K562 (cell line): ENCODE data around the gene CT45A7. TPM values are rescaled to one million over a fixed set of nuclear protein-coding genes. Genes with fewer than 3 reads are reported as not detected.
"Not testable (repeated sequence)": the region's sequence is repeated elsewhere in the genome, so short reads cannot be mapped to it uniquely, and the experiment has no call there.

Experiments used
- ATAC-seq: fragments of 200-7000 bp; cut with Tn5 transposase; 3 replicates; pipeline ENCODE4 v1.9.1; 2020; ENCODE audit warnings: moderate library complexity
- BruUV-seq: library from RNA; stranded (reverse); fragments of 400-500 nt; replicated peaks from 2 replicates; lab custom pipeline; 2021; lab: Mats Ljungman, UMichigan
- CTCF ChIA-PET: fragments of 300-600 bp; formaldehyde crosslinking; extraction: SDS; loops from one replicate; lab custom pipeline; 2021; ENCODE audit warnings: low intra/inter-chr PET ratio; lab: Yijun Ruan, JAX
- POLR2A ChIA-PET: fragments of 300-600, 350-650 bp; sonication (Branson Sonifier 250); formaldehyde crosslinking; extraction: SDS; loops from one replicate; lab custom pipeline; 2021; ENCODE audit warnings: antibody characterized with exemption, inconsistent platforms; lab: Yijun Ruan, JAX
- DNase-seq, 4 experiments: peaks; one replicate each; pipeline versions ENCODE4 v3.0.0 to v3.0.0-alpha.2; 2011 to 2018; ENCODE audit warnings: low spot score in 3 of 4, mixed read lengths in 3 of 4; ENCODE audit errors: extremely low read depth in 1 of 4
- FAIRE-seq: peaks from 2 replicates; lab custom pipeline; 2011; peaks lifted over from hg19 to GRCh38; lab: Jason Lieb, UNC
- H2AFZ ChIP-seq: 2 replicates; pipeline ENCODE4 v1.6.0; 2011; ENCODE audit warnings: low read depth, low read length, control low read depth, inconsistent platforms
- H3K27ac ChIP-seq: fragments of 200-600 bp; 3 replicates; pipeline ENCODE4 v1.8.0; 2011; ENCODE audit warnings: low read depth, mild to moderate bottlenecking, control low read depth, inconsistent platforms, low read length, moderate library complexity, mixed read lengths; ENCODE audit errors: extremely low read depth
- H3K27me3 ChIP-seq, 2 experiments: fragments of 300-600 bp in 1 of 2; 2 replicates in 1 of 2; 3 replicates in 1 of 2; pipeline versions ENCODE4 v1.6.0 to v1.8.0; 2011; ENCODE audit warnings: inconsistent platforms in 2 of 2, low read length in 2 of 2, mild to moderate bottlenecking in 1 of 2, mixed read lengths in 1 of 2, moderate library complexity in 1 of 2; ENCODE audit not compliant: control insufficient read depth in 2 of 2, insufficient read depth in 2 of 2
- H3K36me3 ChIP-seq: fragments of 300-600 bp; 3 replicates; pipeline ENCODE4 v1.8.0; 2011; ENCODE audit warnings: mild to moderate bottlenecking, low read length, inconsistent platforms; ENCODE audit not compliant: control insufficient read depth, insufficient read depth
- H3K4me1 ChIP-seq, 2 experiments: fragments of 200-600 bp in 1 of 2; replicated peaks in 1 of 2; 2 replicates in 1 of 2; 3 replicates in 1 of 2; pipeline versions ENCODE4 v1.5.1 to v1.8.0; 2011; ENCODE audit warnings: inconsistent platforms in 2 of 2, low read length in 2 of 2, mild to moderate bottlenecking in 1 of 2, mixed read lengths in 1 of 2, moderate library complexity in 1 of 2; ENCODE audit not compliant: control insufficient read depth in 2 of 2, insufficient read depth in 2 of 2
- H3K4me2 ChIP-seq: 2 replicates; pipeline ENCODE4 v1.6.1; 2011; ENCODE audit warnings: low read length, control low read depth, inconsistent platforms, mixed read lengths; ENCODE audit not compliant: insufficient read depth
- H3K4me3 ChIP-seq: fragments of 200-600 bp; sonication (generic), shearing (Covaris generic); 2 replicates; pipeline ENCODE4 v1.5.1; 2016; ENCODE audit warnings: control low read depth, inconsistent platforms
- H3K79me2 ChIP-seq: fragments of 200-600 bp; 3 replicates; pipeline ENCODE4 v1.8.0; 2011; ENCODE audit warnings: low read length, inconsistent platforms; ENCODE audit not compliant: control insufficient read depth, insufficient read depth
- H3K9ac ChIP-seq, 2 experiments: 2 replicates each; pipeline versions ENCODE4 v1.6.0 to v1.6.1; 2011; ENCODE audit warnings: low read depth in 2 of 2, low read length in 2 of 2, control low read depth in 1 of 2, inconsistent platforms in 1 of 2, mild to moderate bottlenecking in 1 of 2, mixed read lengths in 1 of 2; ENCODE audit not compliant: insufficient read depth in 1 of 2
- H3K9me1 ChIP-seq: one replicate; pipeline ENCODE4 v1.6.0; 2011; ENCODE audit warnings: inconsistent platforms, mild to moderate bottlenecking, low read length, moderate library complexity; ENCODE audit not compliant: control insufficient read depth, insufficient read depth
- H3K9me3 ChIP-seq: replicated peaks from 2 replicates; pipeline ENCODE4 v1.5.1; 2011; ENCODE audit warnings: low read depth, low read length, inconsistent platforms; ENCODE audit not compliant: control insufficient read depth, insufficient read depth
- H4K20me1 ChIP-seq: replicated peaks from 2 replicates; pipeline ENCODE4 v1.6.1; 2011; ENCODE audit warnings: low read length, inconsistent platforms, mixed read lengths; ENCODE audit not compliant: control insufficient read depth, insufficient read depth
- WGBS: fragments of 100-300 bp; shearing (Covaris generic); methylation state at CpG from one replicate; pipeline ENCODE4 v1.1.6; 2016; ENCODE audit warnings: low coverage, mixed read lengths; ENCODE audit not compliant: insufficient coverage; ENCODE audit errors: missing lambda C conversion rate; 5-methylcytosine and 5-hydroxymethylcytosine counted together
- in situ Hi-C: fragments of 300-500 bp; cut with MboI; formaldehyde crosslinking; loops from 4 replicates; pipeline ENCODE4 v1.15.0; 2018; ENCODE audit warnings: inconsistent platforms, mixed read lengths
- intact Hi-C: fragments of 100-400 bp; cut with micrococcal nuclease; formaldehyde crosslinking; loops from 2 replicates; pipeline ENCODE4 v1.14.2; 2022
- polyA plus RNA-seq, 8 experiments: library from polyadenylated mRNA; depleted of rRNA in 4 of 8; stranded (reverse) in 5 of 8; unstranded in 3 of 8; fragments of >200 nt; fragmentation: Nextera tagmentation in 2 of 8; fragmentation: Illumina TruSeq in 1 of 8; extraction: Ambion mirVana in 2 of 8; extraction: Trizol in 1 of 8; gene quantifications; 2 replicates each; pipeline versions ENCODE4 v1.2.1 to v1.2.3, GENCODE V29; 2011 to 2014; ENCODE audit warnings: inconsistent platforms in 1 of 8, missing spikeins in 1 of 8
- total RNA-seq, 7 experiments: library from RNA; depleted of rRNA in 6 of 7; stranded (reverse); fragments of >200 nt in 6 of 7; fragmentation: Illumina TruSeq in 2 of 7; extraction: Trizol in 2 of 7; gene quantifications; 2 replicates each; pipeline versions ENCODE4 v1.2.1 to v1.2.3, GENCODE V29; 2011 to 2021; ENCODE audit warnings: low replicate concordance in 1 of 7

CT45A7 gene
- total and polyA plus RNA-seq, 9 of the 15 experiments (the other 6 are each of a cell fraction or from before 2014, with no cell fraction given): 0.44 TPM; not detected in 8

GRCh38 chrX:135854438-135854837 is 17.4 kb upstream of the CT45A7 start, which contains the start of gene CT45A8:
TSS of gene CT45A8 (minus strand) at chrX:135854538. CDS start at chrX:135850783, 3,755 bp downstream.
- H3K79me2 ChIP-seq, H3K27me3 ChIP-seq, FAIRE-seq, BruUV-seq, in situ Hi-C loops, H4K20me1 ChIP-seq, H3K36me3 ChIP-seq, H3K4me1 ChIP-seq, H3K27ac ChIP-seq, CTCF ChIA-PET, ATAC-seq, H2AFZ ChIP-seq, H3K4me3 ChIP-seq, H3K9me3 ChIP-seq, intact Hi-C loops, H3K9ac ChIP-seq, H3K4me2 ChIP-seq, POLR2A ChIA-PET, DNase-seq, H3K9me1 ChIP-seq: not testable (repeated sequence)
- no CpG with 5 or more reads among the region's 17 CpGs for WGBS

- H4K20me1 ChIP-seq, H3K9me3 ChIP-seq, H3K27me3 ChIP-seq, H3K9me1 ChIP-seq, H3K4me2 ChIP-seq, H2AFZ ChIP-seq, DNase-seq, ATAC-seq, FAIRE-seq, in situ Hi-C loops, H3K4me3 ChIP-seq, H3K9ac ChIP-seq, intact Hi-C loops, CTCF ChIA-PET, H3K27ac ChIP-seq, POLR2A ChIA-PET, H3K79me2 ChIP-seq, H3K4me1 ChIP-seq, BruUV-seq, H3K36me3 ChIP-seq: not testable (repeated sequence)
- WGBS: no CpG with 5 or more reads among the region's 17 CpGs
These were observed 17.2 kb downstream of the CT45A7 start, which contains the start of gene CT45A2 for GRCh38 chrX:135819912-135820311. TSS of gene CT45A2 (minus strand) at chrX:135820012. CDS start at chrX:135816265, 3,747 bp downstream.

GRCh38 chrX:135802687-135803086 is 34.4 kb downstream of the CT45A7 start, which contains the start of gene CT45A6:
TSS of gene CT45A6 (minus strand) at chrX:135802787. CDS start at chrX:135798993, 3,794 bp downstream.
- POLR2A ChIA-PET, H3K4me3 ChIP-seq, BruUV-seq, H3K27ac ChIP-seq, ATAC-seq, in situ Hi-C loops, H3K27me3 ChIP-seq, H3K4me2 ChIP-seq, intact Hi-C loops, FAIRE-seq, H3K79me2 ChIP-seq, DNase-seq, H2AFZ ChIP-seq, H3K9me3 ChIP-seq, H3K36me3 ChIP-seq, H4K20me1 ChIP-seq, H3K4me1 ChIP-seq, H3K9ac ChIP-seq, H3K9me1 ChIP-seq, CTCF ChIA-PET: not testable (repeated sequence)
- no CpG with 5 or more reads among the region's 16 CpGs for WGBS

GRCh38 chrX:135785403-135785802 is 51.7 kb downstream of the CT45A7 start, which contains the start of gene CT45A5:
TSS of gene CT45A5 (minus strand) at chrX:135785503. CDS start at chrX:135781729, 3,774 bp downstream.
- H2AFZ ChIP-seq, H3K4me2 ChIP-seq, ATAC-seq, POLR2A ChIA-PET, DNase-seq, in situ Hi-C loops, intact Hi-C loops, H3K79me2 ChIP-seq, H3K9me1 ChIP-seq, H3K9me3 ChIP-seq, H4K20me1 ChIP-seq, FAIRE-seq, H3K9ac ChIP-seq, CTCF ChIA-PET, H3K27me3 ChIP-seq, H3K27ac ChIP-seq, H3K36me3 ChIP-seq, H3K4me1 ChIP-seq, BruUV-seq, H3K4me3 ChIP-seq: not testable (repeated sequence)
- WGBS: no CpG with 5 or more reads among the region's 16 CpGs
